Fibroblast of the aortic adventitia (primary cell): Measurements from ENCODE around the gene METRN. TPM values are rescaled to one million over a fixed set of nuclear protein-coding genes. Genes with fewer than 3 reads are reported as not detected.

Experiments used
- DNase-seq: peaks from one replicate; pipeline ENCODE4 v3.0.0-alpha.2; 2010; ENCODE audit warnings: low read depth
- H3K4me3 ChIP-seq: 2 replicates; pipeline ENCODE4 v1.5.1; 2011; ENCODE audit warnings: low read depth, mild to moderate bottlenecking, control low read depth, low read length, moderate library complexity
- CTCF ChIP-seq: IDR thresholded peaks from 2 replicates; pipeline ENCODE4 v1.5.1; 2011; ENCODE audit warnings: mild to moderate bottlenecking, low read length, control low read depth, inconsistent platforms; ENCODE audit not compliant: insufficient read depth
- total RNA-seq: library from RNA; depleted of rRNA; stranded (reverse); fragments of >200 nt; gene quantifications from 2 replicates; pipeline ENCODE4 v1.2.3, GENCODE V29; 2012; ENCODE audit warnings: low replicate concordance

Gene METRN
- total RNA-seq, 1 donor, result 30.7 TPM

- TF ChIP-seq CTCF, result no peak
- DNase-seq, result no peak
- no peak overlapping the region for H3K4me3 ChIP-seq
Measured at GRCh38 chr16:670485-671352, 44.2 kb upstream of the METRN start.

GRCh38 chr16:671353-672131 is 43.4 kb upstream of the METRN start:
- no peak for TF ChIP-seq CTCF
- no peak for DNase-seq
- no peak overlapping the region for H3K4me3 ChIP-seq

- H3K4me3 ChIP-seq, result no peak overlapping the region
- TF ChIP-seq CTCF, result no peak
- no peak for DNase-seq
Measured at GRCh38 chr16:672371-672770, 42.5 kb upstream of the METRN start.

GRCh38 chr16:672851-673250 is 42.1 kb upstream of the METRN start:
- no peak overlapping the region for H3K4me3 ChIP-seq
- no peak for DNase-seq
- TF ChIP-seq CTCF, result no peak

GRCh38 chr16:673399-673991 is 41.4 kb upstream of the METRN start:
- no peak for TF ChIP-seq CTCF
- H3K4me3 ChIP-seq, result no peak overlapping the region
- DNase-seq, result no peak

- TF ChIP-seq CTCF, result no peak
- DNase-seq, result no peak
- no peak overlapping the region for H3K4me3 ChIP-seq
Measured at GRCh38 chr16:674214-674881, 40.6 kb upstream of the METRN start.
